Loucy (cell line): Measurements from ENCODE around the gene TRAF3.

Source experiments
- H2AFZ ChIP-seq: fragments of 200-600 bp; sonication (generic); 2 replicates; pipeline ENCODE4 v1.6.0; 2016; ENCODE audit warnings: antibody characterized with exemption, mild to moderate bottlenecking, low read length, moderate library complexity
- H3F3A ChIP-seq: fragments of 200-600 bp; 2 replicates; pipeline ENCODE4 v1.6.0; 2016; ENCODE audit warnings: antibody characterized with exemption, low read depth, mild to moderate bottlenecking
- H3K27me3 ChIP-seq: fragments of 200-600 bp; sonication (generic); 2 replicates; pipeline ENCODE4 v1.6.1; 2014; ENCODE audit warnings: low read length, mild to moderate bottlenecking; ENCODE audit not compliant: insufficient read depth, poor library complexity, severe bottlenecking
- H3K36me3 ChIP-seq: fragments of 200-600 bp; sonication (generic); 2 replicates; pipeline ENCODE4 v1.6.1; 2016; ENCODE audit warnings: low read length; ENCODE audit not compliant: insufficient read depth
- H3K4me1 ChIP-seq: fragments of 200-600 bp; sonication (generic); 2 replicates; pipeline ENCODE4 v1.5.1; 2014; ENCODE audit warnings: low read length, mild to moderate bottlenecking; ENCODE audit not compliant: insufficient read depth, poor library complexity, severe bottlenecking
- H3K4me2 ChIP-seq: fragments of 200-600 bp; sonication (generic); 2 replicates; pipeline ENCODE4 v1.6.0; 2014; ENCODE audit warnings: antibody characterized with exemption, low read length, low read depth, mild to moderate bottlenecking; ENCODE audit not compliant: poor library complexity, severe bottlenecking
- H3K4me3 ChIP-seq: fragments of 200-600 bp; sonication (generic); 2 replicates; pipeline ENCODE4 v1.5.1; 2014; ENCODE audit warnings: low read length, mild to moderate bottlenecking, mixed read lengths; ENCODE audit not compliant: poor library complexity, severe bottlenecking
- H3K79me2 ChIP-seq: fragments of 200-600 bp; sonication (generic); 2 replicates; pipeline ENCODE4 v1.6.1; 2014; ENCODE audit warnings: low read length; ENCODE audit not compliant: insufficient read depth
- H3K9ac ChIP-seq: fragments of 200-600 bp; sonication (generic); 2 replicates; pipeline ENCODE4 v1.6.0; 2014; ENCODE audit warnings: mild to moderate bottlenecking, low read depth, low read length, moderate library complexity; ENCODE audit not compliant: poor library complexity, severe bottlenecking
- H3K9me2 ChIP-seq: fragments of 200-600 bp; sonication (generic); replicated peaks from 2 replicates; pipeline ENCODE4 v1.6.1; 2016; ENCODE audit warnings: low read depth, low read length, mixed read lengths
- H3K9me3 ChIP-seq: fragments of 200-600 bp; sonication (generic); 2 replicates; pipeline ENCODE4 v1.6.1; 2014; ENCODE audit warnings: mild to moderate bottlenecking, antibody characterized with exemption, low read length, low read depth; ENCODE audit not compliant: insufficient read depth
- H4K20me1 ChIP-seq: fragments of 200-600 bp; sonication (generic); 2 replicates; pipeline ENCODE4 v1.6.0; 2014; ENCODE audit warnings: antibody characterized with exemption, low read length, mild to moderate bottlenecking; ENCODE audit not compliant: insufficient read depth, poor library complexity, severe bottlenecking
- CTCF ChIP-seq: fragments of 200-600 bp; sonication (generic); conservative IDR thresholded peaks from 2 replicates; pipeline ENCODE4 v1.5.1; 2014; ENCODE audit warnings: mild to moderate bottlenecking, antibody characterized with exemption, low read length
- EZH2phosphoT487 ChIP-seq: fragments of 200-600 bp; IDR thresholded peaks from 2 replicates; pipeline ENCODE4 v1.6.1; 2018; ENCODE audit warnings: antibody characterized with exemption, mild to moderate bottlenecking, moderate library complexity, borderline replicate concordance

The TRAF3 gene

GRCh38 chr14:102749393-102750305 is 27.6 kb upstream of the TRAF3 start:
- H3K4me1 ChIP-seq, result no peaks in the 10 kb centered on the region
- no peaks in the 10 kb centered on the region for H4K20me1 ChIP-seq
- no peak overlapping the region for H3K4me2 ChIP-seq
- H2AFZ ChIP-seq, result no peak overlapping the region
- H3K27me3 ChIP-seq, result no peaks in the 10 kb centered on the region
- H3K79me2 ChIP-seq, result no peaks in the 10 kb centered on the region
- no peaks in the 10 kb centered on the region for H3K9me2 ChIP-seq
- H3K36me3 ChIP-seq, result no peaks in the 10 kb centered on the region
- H3K9ac ChIP-seq, result no peak overlapping the region
- no peaks in the 10 kb centered on the region for H3F3A ChIP-seq
- H3K9me3 ChIP-seq, result no peaks in the 10 kb centered on the region
- H3K4me3 ChIP-seq, result no peak overlapping the region
- TF ChIP-seq CTCF, result no peak
- TF ChIP-seq EZH2phosphoT487, result no peak

GRCh38 chr14:102750376-102750775 is 26.9 kb upstream of the TRAF3 start:
- Histone ChIP-seq H3K4me1 (no peaks in the 10 kb centered on the region), H3K9me3 (no peaks in the 10 kb centered on the region), H3K9me2 (no peaks in the 10 kb centered on the region), H3K27me3 (no peaks in the 10 kb centered on the region), H3K4me2 (no peak overlapping the region), H3F3A (no peaks in the 10 kb centered on the region), H3K79me2 (no peaks in the 10 kb centered on the region), H3K9ac (no peak overlapping the region), H3K36me3 (no peaks in the 10 kb centered on the region), H2AFZ (no peak overlapping the region), H4K20me1 (no peaks in the 10 kb centered on the region), H3K4me3 (no peak overlapping the region)
- TF ChIP-seq EZH2phosphoT487 (no peak), CTCF (no peak)

- H3K4me3 ChIP-seq, result no peak overlapping the region
- no peak overlapping the region for H3K4me2 ChIP-seq
- no peak overlapping the region for H3K9ac ChIP-seq
- H3K9me3 ChIP-seq, result no peaks in the 10 kb centered on the region
- no peaks in the 10 kb centered on the region for H3K27me3 ChIP-seq
- H4K20me1 ChIP-seq, result no peaks in the 10 kb centered on the region
- TF ChIP-seq EZH2phosphoT487, result no peak
- TF ChIP-seq CTCF, result no peak
- no peak overlapping the region for H2AFZ ChIP-seq
- no peaks in the 10 kb centered on the region for H3K4me1 ChIP-seq
- no peaks in the 10 kb centered on the region for H3K9me2 ChIP-seq
- no peaks in the 10 kb centered on the region for H3K36me3 ChIP-seq
- no peaks in the 10 kb centered on the region for H3K79me2 ChIP-seq
- no peaks in the 10 kb centered on the region for H3F3A ChIP-seq
Measured at GRCh38 chr14:102751088-102751487, 26.2 kb upstream of the TRAF3 start.
